Mucosa of stomach (tissue), 1 donor: Measurements from ENCODE around the gene NFATC4.
"Not testable (repeated sequence)": the region's sequence is repeated elsewhere in the genome, so short reads cannot be mapped to it uniquely, and the experiment has no call there.

ENCODE experiments used
- H3K27me3 ChIP-seq: one replicate; pipeline ENCODE4 v1.7.0; 2013; ENCODE audit warnings: mild to moderate bottlenecking, low read length; ENCODE audit not compliant: control insufficient read depth, insufficient read depth
- H3K36me3 ChIP-seq: one replicate; pipeline ENCODE4 v1.7.0; 2013; ENCODE audit warnings: low read length; ENCODE audit not compliant: control insufficient read depth, insufficient read depth
- H3K4me1 ChIP-seq: one replicate; pipeline ENCODE4 v1.7.0; 2013; ENCODE audit warnings: mild to moderate bottlenecking, low read length; ENCODE audit not compliant: control insufficient read depth, insufficient read depth
- H3K4me3 ChIP-seq: one replicate; pipeline ENCODE4 v1.7.0; 2013; ENCODE audit warnings: low read length
- H3K9ac ChIP-seq: one replicate; pipeline ENCODE4 v1.7.0; 2013; ENCODE audit warnings: mild to moderate bottlenecking, low read length, moderate library complexity
- H3K9me3 ChIP-seq: one replicate; pipeline ENCODE4 v1.7.0; 2013; ENCODE audit warnings: mild to moderate bottlenecking, low read length, moderate library complexity; ENCODE audit not compliant: control insufficient read depth
- donor health status: Pancreatic carcinoma.

The NFATC4 gene

GRCh38 chr14:24371605-24372004, 3.6 kb downstream of the NFATC4 start:
- Histone ChIP-seq H3K4me1 (peaks cover 14% of the 10 kb centered on the region), H3K27me3 (peaks cover 17% of the 10 kb centered on the region)
- not testable (repeated sequence) for H3K9me3 ChIP-seq, H3K4me3 ChIP-seq, H3K9ac ChIP-seq, H3K36me3 ChIP-seq

DNA sequence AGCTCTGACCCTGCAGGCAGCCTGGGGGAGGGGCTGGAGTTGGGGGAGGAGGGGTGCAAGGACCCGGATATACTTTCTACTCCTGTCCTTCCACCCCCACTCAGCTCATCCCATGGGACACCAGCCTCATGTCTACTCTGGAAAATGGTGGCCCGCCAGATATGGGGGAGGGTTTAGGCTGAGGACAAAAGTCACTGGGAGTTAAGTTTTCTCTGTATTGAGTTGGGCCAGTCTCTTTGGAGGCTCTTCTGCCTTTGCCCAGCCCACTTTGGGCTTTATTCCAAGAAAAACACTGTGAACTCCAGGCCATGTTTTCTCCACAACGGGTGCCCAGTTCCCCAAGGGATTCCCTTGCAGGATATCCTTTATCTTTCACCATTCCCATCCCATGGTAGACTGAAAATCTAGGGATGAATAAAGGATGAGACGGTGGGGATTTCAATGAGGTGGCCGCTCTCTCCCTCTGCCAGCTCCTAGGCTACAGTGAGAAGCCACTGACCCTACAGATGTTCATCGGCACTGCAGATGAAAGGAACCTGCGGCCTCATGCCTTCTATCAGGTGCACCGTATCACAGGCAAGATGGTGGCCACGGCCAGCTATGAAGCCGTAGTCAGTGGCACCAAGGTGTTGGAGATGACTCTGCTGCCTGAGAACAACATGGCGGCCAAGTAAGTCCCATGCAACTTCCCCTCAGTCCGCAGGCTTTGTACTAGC, 4.9 kb downstream of the NFATC4 start:
- Histone ChIP-seq H3K4me1 (peaks cover 4% of the 10 kb centered on the region), H3K4me3 (no peak overlapping the region), H3K27me3 (peaks cover 12% of the 10 kb centered on the region), H3K9me3 (no peaks in the 10 kb centered on the region), H3K36me3 (no peaks in the 10 kb centered on the region), H3K9ac (no peak overlapping the region)

DNA sequence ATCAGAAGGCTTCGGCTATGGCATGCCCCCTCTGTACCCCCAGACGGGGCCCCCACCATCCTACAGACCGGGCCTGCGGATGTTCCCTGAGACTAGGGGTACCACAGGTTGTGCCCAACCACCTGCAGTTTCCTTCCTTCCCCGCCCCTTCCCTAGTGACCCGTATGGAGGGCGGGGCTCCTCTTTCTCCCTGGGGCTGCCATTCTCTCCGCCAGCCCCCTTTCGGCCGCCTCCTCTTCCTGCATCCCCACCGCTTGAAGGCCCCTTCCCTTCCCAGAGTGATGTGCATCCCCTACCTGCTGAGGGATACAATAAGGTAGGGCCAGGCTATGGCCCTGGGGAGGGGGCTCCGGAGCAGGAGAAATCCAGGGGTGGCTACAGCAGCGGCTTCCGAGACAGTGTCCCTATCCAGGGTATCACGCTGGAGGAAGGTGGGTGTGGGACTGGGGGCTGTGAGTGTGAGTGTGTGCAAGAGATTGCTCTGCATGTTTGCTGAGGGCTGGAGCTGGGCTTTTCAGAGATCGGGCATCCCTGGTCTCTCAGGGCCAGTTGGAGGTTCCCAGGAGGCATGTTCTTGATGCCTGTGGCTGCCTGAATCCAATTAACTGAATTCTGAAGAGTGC, 8.6 kb downstream of the NFATC4 start:
- Histone ChIP-seq H3K27me3 (no peaks in the 10 kb centered on the region), H3K36me3 (no peaks in the 10 kb centered on the region), H3K9me3 (no peaks in the 10 kb centered on the region), H3K4me3 (no peak overlapping the region), H3K4me1 (no peaks in the 10 kb centered on the region), H3K9ac (no peak overlapping the region)

GRCh38 chr14:24377126-24377525, 9.1 kb downstream of the NFATC4 start:
- no peak overlapping the region for H3K9ac ChIP-seq
- no peak overlapping the region for H3K4me3 ChIP-seq
- no peaks in the 10 kb centered on the region for H3K4me1 ChIP-seq
- H3K27me3 ChIP-seq = no peaks in the 10 kb centered on the region
- H3K9me3 ChIP-seq = no peaks in the 10 kb centered on the region
- no peaks in the 10 kb centered on the region for H3K36me3 ChIP-seq

DNA sequence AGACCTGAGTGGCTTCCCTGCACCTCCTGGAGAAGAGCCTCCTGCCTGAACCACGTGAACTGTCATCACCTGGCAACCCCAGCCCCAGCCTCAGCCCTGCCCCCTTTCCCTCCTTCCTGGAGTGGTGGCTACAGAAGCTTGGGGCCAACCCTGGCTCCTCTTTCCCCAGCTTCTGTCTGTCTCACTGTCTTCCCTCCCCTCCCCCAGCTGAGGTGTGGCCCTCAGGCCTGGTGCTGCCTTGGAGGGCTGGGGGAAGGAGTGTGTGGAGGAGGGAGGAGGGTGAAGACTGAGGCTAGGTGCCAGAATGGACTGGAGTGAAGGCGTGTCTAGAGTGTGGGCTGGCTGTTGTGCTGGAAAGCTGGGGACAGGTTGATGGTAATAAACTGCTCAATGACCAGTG, 9.7 kb downstream of the NFATC4 start:
- Histone ChIP-seq H3K36me3 (no peaks in the 10 kb centered on the region), H3K9ac (no peak overlapping the region), H3K27me3 (no peaks in the 10 kb centered on the region), H3K4me1 (no peaks in the 10 kb centered on the region), H3K9me3 (no peaks in the 10 kb centered on the region), H3K4me3 (no peak overlapping the region)

DNA sequence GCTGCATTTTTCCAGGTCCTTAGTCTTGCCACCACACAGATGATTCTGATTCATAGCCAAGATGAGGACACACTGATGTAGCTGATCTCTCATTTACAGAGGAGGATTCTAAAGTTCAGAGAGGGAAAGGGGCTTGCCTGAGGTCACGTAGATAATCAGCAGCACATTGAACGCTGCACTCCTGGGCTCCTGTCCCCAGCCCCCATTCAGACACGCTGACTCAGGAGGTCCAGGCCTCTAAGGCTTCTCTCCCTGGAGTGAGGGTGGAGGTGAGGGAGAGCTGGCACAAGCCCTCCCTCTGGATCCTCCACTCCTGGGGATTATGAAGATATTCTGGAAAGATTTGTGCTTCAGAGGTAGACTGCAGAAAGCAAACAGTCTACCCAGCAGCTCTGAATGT, 10.3 kb downstream of the NFATC4 start:
- Histone ChIP-seq H3K4me1 (no peaks in the 10 kb centered on the region), H3K4me3 (no peak overlapping the region), H3K27me3 (no peaks in the 10 kb centered on the region), H3K9ac (no peak overlapping the region), H3K9me3 (no peaks in the 10 kb centered on the region), H3K36me3 (no peaks in the 10 kb centered on the region)

- Histone ChIP-seq H3K4me1 (no peaks in the 10 kb centered on the region), H3K4me3 (no peak overlapping the region), H3K9me3 (no peaks in the 10 kb centered on the region), H3K36me3 (no peaks in the 10 kb centered on the region), H3K27me3 (no peaks in the 10 kb centered on the region), H3K9ac (no peak overlapping the region)
Measured at GRCh38 chr14:24378981-24379906, 11.3 kb downstream of the NFATC4 start.

- H3K9ac ChIP-seq = no peak overlapping the region
- no peaks in the 10 kb centered on the region for H3K9me3 ChIP-seq
- H3K27me3 ChIP-seq = no peaks in the 10 kb centered on the region
- no peaks in the 10 kb centered on the region for H3K4me1 ChIP-seq
- H3K4me3 ChIP-seq = no peak overlapping the region
- H3K36me3 ChIP-seq = no peaks in the 10 kb centered on the region
Measured at GRCh38 chr14:24379907-24380730, 12.1 kb downstream of the NFATC4 start.

DNA sequence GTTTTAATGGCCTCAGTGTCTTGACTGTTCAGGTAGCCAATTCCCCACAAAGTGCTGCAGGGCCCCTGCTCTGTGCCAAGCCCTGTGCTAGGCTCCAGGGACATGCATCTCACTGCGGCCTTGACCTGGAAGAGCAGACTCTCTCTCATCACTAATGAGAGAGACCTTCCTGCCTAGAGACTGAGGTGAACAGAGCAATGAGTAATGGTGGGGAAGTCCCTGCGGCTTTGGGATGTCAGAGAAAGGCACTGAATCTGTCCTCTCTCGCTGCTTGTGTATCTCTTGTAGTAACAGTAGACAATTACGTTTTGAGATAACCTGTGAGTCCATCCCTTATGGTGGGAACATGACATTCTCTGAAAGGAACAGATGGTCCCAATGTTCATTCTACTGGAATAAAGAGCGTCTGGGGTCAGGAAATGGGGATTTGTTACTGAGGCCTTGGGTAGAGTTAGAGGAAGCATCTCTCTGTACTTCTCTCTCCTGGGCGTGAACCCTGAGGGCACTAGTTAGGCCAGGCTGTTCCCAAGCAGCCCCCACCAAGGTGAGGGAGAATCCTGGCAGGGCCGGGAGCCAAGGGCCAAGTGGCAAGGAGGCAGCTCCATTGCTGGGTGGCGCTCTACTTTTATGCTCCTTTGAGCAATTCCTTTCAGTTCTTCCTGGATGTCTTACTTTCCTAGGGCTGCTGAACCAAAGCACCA, 13.5 kb downstream of the NFATC4 start:
- Histone ChIP-seq H3K9me3 (no peaks in the 10 kb centered on the region), H3K9ac (no peak overlapping the region), H3K36me3 (no peaks in the 10 kb centered on the region), H3K4me1 (no peaks in the 10 kb centered on the region), H3K4me3 (no peak overlapping the region), H3K27me3 (no peaks in the 10 kb centered on the region)

GRCh38 chr14:24382064-24382371, 14.0 kb downstream of the NFATC4 start:
- H3K27me3 ChIP-seq = no peaks in the 10 kb centered on the region
- no peaks in the 10 kb centered on the region for H3K4me1 ChIP-seq
- no peak overlapping the region for H3K9ac ChIP-seq
- no peak overlapping the region for H3K4me3 ChIP-seq
- no peaks in the 10 kb centered on the region for H3K36me3 ChIP-seq
- no peaks in the 10 kb centered on the region for H3K9me3 ChIP-seq

- Histone ChIP-seq H3K9me3 (no peaks in the 10 kb centered on the region), H3K4me3 (no peak overlapping the region), H3K36me3 (no peaks in the 10 kb centered on the region), H3K27me3 (no peaks in the 10 kb centered on the region), H3K4me1 (no peaks in the 10 kb centered on the region), H3K9ac (no peak overlapping the region)
Measured at GRCh38 chr14:24384169-24384568, 16.2 kb downstream of the NFATC4 start.
